Lung microvascular endothelial cell (primary cell): ENCODE results near the gene TNP1. TPM values are rescaled to one million over a fixed set of nuclear protein-coding genes. Genes with fewer than 3 reads are reported as not detected.
A peak's percentile ranks its signal among the peaks of the same experiment; 100 is the strongest.

Experiments used
- DNase-seq, 2 donors: peaks; one replicate each; pipeline versions ENCODE4 v3.0.0 to v3.0.0-alpha.2; 2010; ENCODE audit warnings: low read depth in 2 of 2
- total RNA-seq: library from RNA; depleted of rRNA; stranded (reverse); fragments of >200 nt; gene quantifications from 2 replicates; pipeline ENCODE4 v1.2.1, GENCODE V29; 2014

Gene TNP1, protein sequence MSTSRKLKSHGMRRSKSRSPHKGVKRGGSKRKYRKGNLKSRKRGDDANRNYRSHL
- total RNA-seq: not detected in 2 replicates

DNA sequence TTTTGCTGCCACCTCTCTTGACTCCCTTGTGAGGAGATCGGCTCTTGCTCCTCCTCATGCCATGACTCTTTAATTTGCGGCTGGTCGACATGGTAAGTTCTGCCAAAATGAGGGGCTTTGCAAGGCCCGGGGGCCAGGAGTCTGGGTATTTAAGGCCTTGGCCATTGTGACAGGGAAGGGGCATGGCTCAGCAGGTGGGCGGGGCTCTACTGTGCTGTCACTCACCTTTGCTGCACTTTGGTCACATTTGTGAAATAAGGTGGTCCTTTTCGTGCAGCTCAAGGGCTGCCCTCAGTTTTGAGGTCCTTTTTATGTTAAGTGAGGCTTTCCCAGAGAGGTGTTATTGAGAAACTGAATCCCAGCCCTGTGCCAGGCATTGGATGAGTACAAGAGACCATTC is at the start of gene TNP1:
TNP1 (minus strand) TSS at position 121 of the 400 bp plus-strand sequence; CDS start at position 91, 30 bp downstream.
- no peak for DNase-seq

DNA sequence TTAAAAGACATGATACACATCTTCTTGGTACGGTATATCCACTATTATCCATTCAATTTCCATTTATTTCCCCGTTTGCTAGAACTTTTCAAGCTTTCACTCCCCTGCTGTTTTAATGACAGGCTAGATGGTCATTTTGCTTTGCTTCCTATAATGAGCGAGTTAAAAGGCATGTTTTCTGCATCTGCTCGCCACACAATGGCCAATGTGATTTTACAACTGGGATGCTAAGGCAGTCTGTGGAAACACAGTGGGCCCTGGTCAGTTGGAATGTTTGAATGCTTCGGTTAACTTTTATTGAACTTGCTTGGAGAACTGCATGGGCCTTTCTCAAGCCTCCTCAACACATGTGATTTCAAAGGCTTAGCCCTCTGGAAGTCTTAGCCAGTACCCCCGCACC is 48.4 kb upstream of the TNP1 start:
- no peak for DNase-seq

DNA sequence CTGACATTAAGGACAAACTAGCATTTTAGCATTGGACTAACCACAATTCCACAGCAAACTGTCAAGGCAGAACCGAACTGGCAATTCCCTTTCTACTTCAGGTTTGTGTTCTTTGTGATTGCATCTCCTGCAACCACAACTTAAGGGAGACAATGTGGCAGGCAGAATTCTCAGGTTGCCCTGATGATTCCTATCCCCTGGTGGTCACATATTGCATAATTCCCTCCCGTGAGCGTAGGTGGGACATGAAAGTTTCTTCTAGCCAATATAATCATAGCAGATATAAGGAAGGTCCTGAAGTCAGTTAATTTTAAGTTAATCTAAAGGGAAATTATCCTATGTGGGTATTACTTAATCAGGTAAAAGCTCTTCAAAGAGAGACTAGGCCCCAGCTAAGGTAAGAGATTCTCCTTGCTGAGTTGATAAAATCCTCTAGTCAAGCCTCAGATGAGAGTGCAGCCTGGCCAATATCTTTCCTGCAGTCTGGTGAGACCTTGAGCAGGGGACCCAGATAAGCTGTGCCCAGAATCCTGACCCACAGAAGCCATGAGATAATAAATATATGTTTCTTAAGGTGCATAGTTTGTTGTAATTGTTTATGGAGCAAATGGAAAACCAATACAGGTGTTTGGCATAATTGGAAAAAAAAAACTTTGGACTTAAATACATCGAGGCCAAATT is 45.9 kb upstream of the TNP1 start:
- DNase-seq: no peak

DNA sequence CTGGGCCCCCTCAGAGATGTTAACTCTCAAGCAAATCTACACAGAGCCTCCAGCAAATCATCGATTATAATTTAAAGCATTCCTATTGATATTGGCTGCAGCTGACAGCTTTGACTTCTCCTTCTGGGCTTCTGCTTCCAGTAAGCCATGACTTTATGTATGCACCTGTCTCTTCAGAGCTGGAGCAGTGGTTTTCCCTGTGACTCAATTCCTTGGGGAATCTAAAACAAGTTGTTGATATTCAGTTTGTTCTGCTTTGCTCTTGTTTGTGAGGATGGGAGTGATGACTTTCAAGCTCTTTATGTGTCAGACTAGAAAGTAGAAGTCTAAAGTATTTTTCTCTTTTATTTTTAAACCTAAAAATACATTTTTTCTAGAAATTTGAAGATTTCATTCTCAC is 45.1 kb upstream of the TNP1 start:
- no peak for DNase-seq

DNA sequence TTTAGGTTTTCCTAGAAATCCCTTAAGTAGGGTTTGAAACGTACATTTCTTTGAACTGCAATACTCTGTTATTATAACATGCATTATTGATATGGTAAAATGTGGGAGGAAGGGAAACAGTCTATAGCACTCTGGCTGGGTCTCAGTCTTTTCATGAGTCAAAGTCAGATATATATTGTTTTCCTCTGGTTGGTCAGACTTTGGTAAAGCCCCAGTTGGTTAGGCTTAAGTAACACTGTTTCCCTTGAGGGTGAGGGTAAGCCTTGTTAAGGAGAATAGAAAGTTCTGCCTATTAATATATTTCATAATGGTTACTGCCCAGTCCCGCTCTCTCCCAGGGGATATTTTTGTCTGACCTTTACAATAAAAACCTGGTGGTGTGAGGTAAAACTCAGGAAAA is 44.7 kb upstream of the TNP1 start:
- no peak for DNase-seq

DNA sequence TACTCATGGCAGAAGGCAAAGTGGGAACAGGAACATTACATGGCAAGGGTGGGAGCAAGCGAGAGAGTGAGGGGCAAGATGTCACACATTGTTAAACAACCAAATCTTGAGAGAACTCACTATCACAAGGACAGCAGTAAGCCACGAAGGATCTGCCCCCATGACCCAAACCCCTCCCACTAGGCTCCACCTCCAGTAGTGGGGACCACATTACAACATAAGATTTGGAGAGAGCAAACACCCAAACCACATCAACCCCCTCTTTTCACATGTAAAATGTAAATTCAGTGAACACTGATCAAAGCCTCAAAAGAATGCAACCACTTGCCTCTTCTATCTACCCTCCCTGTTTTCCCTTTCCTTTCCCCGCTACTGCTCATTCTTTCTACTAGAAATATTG is 43.6 kb upstream of the TNP1 start:
- no peak for DNase-seq

DNA sequence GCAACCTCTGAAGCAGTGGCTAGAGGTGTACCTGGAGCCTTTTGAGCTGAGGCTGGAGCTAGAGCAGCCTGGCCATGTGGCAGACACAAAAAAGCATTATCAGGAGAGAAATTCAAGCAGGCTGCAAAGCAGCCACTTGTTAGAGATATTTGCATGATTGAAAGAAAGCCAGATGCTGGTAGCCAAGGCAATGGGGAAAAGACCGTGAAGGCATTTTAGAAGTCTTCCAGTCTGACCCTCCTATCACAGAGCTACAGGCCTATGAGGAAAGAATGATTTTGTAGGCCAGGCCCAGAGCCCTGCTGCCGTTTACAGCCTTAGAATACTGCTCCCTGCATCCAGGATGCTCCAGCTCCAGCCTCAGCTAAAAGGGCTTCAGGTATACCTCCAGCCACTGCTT is 41.4 kb upstream of the TNP1 start:
- DNase-seq: no peak

DNA sequence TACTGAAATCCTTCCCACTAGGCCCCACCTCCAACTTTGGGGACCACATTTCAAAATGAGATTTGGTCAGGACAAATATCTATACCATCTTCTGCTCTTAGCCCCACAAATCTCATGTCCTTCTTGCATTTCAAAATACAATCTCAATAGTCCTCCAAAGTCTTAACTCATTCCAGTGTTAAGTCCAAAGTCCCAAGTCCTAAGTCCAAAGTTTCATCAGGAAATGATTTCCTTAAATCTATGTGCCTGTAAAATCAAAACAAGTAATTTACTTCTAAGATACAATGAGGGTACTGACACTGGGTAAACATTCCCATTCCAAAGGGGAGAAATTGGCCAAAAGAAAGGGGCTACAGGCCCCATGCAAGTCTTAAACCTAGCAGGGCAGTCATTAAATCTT is 40.5 kb upstream of the TNP1 start:
- no peak for DNase-seq

DNA sequence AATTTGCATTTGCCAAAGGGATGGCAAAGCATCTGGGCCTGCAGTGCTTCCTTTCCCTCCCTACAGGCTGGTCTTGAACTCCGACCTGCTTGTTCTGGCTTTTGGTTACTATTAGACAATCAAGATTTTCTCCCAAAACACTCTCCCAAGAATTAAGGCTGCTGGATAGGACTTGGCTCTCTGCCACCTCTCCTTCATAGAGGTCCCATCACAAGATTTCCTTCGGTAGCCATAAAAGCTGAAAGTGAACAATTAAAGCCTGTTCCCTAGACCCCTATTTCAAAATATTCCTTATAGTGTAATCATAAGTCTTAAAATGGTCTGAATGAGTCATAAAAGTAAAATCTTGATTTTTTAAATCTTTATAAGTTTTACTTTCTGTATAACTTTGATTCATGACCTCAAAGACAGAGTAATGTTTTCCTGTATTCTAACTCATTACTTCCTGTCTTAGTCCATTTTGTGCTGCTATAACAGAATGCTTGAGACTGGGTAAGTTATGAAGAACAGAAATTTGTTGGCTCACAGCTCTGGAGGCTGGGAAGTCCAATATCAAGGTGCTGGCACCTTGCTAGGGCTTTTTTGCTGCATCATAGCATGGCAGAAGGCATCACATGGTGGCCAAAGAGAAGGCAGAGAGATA is 37.8 kb upstream of the TNP1 start:
- DNase-seq: peak in 1 of 2 donors; percentile 72

DNA sequence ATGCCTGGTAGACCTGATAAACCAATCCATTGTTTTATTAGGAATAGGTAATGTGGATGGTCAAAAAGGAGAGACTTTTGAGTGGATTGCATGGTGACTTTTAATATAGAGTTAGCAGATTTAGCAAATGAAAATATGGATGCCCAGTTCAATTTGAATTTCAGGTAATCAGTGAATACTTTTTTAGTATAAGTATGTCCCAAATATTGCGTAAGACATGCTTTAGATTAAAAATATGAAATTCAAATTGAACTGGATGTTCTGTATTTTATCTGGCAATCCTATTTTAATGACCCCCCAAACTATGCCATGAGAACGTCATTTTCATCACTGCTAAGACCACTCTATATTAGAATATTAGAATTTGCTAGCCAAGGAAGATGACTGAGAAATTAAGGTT is 30.3 kb upstream of the TNP1 start:
- no peak for DNase-seq

DNA sequence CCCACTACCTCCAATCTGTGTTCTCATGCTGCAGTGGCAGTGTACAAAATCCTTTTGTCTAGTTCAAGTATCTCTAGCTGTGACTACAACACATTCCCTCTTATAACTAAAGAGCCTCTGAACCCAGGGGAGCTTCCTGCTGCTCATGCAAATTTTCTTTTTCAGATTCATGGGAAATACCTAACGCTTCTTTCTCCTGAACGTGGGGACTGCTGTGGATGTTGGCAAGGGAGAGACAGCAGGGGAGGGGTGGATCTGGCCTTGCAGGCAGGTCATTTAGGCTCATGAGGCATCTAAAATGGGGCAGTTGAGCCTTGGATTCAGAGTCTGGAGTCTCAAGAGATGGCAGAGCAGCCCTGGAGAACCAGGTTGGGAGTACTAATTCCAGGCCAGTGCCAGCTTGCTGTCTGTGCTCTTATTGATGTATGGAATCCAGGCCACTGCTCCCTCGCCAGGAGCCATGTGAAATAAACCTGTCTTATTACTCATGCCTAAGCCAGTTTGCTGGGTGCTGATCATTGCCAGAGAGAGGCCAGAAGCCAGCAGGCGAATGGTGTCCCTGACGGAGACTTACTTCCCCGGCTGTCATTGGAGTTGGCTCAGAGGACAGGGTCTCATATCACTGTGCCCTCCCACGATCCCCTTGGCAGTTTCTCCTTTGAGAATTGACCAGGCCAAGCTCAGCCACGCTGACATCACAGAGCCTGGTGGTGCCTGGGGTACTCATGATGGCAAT is 29.2 kb upstream of the TNP1 start:
- no peak for DNase-seq

DNA sequence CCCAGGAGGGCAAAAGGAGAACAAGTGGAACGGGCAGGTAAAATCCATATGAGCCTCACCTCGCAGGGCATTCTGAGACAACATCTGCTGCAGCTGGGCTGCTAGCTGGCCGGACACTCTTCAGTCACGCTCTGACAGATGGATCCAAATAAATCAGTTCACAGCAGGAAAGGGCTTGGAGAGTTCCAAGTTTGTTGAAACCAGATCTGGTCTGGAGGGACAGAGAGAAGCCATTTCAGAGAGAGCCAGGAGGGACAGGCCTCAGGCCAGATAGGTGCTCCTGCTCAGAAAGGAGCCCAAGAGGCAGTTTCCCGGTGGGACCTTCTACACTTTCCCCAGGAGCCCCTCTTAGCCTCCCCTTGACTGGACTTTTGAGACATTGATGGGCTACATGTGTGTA is 28.2 kb upstream of the TNP1 start:
- no peak for DNase-seq

DNA sequence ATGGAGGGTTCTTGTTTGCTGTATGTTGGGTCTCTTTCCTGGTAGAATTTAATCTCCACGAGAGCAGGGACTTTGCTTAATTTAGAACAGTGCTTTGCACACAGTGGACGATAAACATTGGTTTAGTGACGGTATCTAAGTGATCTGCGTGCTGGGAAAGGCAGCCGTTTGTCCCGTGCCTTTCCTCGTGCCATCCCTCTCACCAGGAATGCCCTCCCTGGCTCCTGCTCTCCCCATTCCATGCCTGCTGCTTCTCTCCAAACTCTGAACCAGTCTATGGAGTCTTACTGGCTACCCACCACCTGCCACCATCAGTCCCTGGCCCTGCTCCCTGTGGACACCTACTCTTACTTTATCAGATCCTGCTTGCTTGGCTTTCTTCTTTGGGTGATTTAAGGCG is 27.3 kb upstream of the TNP1 start:
- DNase-seq: no peak

DNA sequence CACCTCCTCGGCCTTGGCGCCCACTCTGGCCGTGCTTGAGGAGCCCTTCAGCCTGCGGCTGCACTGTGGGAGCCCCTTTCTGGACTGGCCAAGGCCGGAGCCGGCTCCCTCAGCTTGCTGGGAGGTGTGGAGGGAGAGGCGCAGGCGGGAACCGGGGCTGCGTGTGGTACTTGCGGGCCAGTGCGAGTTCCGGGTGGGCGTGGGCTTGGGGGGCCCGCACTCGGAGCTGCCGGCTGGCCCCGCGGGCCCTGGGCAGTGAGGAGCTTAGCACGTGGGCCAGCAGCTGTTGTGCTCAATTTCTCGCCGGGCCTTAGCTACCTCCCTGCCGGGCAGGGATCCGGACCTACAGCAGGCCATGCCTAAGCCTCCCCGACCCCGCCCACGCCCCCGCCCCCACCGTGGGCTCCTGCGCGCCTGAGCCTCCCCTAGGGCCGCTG is 25.3 kb upstream of the TNP1 start:
- no peak for DNase-seq

DNA sequence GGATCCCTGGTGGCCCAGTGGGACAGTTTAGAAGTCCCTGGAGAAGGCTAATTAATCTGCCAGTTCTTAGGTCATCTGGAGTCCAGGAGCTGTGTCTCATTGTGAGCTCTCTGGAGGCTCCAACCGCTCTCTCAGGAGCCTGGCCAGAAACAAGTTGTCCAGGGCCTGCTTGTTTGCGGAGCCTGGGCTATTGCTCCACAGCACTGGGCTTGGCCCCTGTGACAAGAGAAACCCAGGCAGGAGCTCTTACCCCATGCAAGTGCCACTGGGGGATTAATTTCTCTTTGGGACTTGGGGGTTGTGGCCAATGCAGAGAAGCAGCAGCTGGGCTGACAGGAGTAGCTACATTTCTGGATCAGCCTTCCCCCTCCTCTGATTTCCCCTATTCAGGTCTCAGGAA is 24.5 kb upstream of the TNP1 start:
- no peak for DNase-seq

DNA sequence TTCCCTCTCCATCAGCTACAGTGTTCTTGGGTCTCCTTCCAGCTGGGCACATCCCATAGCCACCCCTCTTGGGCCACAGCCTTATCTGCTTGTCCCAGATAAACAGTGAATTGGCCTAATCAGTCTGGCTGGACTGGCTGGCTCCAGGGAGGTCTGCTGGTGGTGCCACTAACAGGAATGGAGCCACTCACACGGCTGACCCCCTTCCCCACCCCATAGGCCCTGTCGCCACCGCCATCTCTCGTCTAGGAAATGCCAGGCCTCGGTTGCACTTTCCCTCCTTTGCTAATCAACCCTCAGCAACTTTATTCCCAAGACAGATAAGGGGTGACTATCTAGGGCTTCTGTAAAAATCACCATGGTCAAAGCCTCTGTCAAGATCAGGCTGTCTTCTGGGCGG is 23.0 kb upstream of the TNP1 start:
- no peak for DNase-seq

DNA sequence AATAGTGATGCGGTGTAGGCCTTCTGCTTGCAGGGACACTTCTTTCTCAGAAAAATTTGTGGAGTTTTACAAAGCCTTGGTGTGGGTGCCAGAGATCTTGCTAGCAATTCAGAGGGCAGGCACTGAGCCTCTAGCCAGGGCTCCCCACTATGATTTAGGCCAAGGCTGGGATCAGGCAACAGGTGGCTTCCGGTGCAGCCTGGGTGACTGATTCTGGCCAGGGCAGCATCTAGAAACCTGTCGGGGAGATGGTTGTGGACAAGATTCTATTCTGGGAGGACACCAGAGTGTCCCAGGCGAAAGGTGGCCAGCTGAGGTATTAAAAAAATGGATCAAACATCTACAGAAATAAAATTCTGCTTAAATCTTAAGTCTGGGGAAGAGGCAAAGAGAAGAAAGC is 21.5 kb upstream of the TNP1 start:
- DNase-seq: no peak

DNA sequence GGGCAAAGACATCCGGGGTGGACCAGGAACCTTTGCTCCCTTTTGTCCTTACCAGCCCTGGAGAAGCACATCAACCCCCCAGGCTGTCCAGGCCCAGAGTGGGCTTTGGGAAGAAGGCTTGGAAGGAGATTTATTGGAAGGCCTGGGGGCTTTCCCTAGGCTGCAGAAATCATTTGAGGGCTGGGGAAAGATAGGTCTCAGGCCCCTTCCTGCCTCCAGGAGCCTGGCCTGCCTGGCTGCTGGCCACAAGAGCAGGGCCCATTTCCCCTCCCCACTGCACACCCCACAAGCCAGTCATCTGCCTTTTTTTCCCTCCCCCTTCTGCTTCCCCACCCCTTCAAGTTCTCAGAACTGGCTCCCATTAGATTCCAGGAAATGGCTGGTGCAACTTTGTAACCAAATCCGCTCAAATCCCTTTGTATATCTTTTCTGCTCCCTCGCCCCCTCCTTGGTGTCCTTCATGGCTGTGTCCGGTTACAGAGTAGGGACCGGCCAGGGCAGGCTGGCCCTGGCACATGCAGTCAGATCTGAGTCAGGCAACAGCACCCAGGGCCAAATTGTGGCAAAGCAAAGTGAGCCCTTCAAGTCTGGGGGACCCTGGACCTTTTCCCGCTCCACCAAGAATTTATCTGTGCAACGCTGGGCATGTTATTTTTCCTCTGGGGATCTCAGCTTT is 20.8 kb upstream of the TNP1 start:
- no peak for DNase-seq

DNA sequence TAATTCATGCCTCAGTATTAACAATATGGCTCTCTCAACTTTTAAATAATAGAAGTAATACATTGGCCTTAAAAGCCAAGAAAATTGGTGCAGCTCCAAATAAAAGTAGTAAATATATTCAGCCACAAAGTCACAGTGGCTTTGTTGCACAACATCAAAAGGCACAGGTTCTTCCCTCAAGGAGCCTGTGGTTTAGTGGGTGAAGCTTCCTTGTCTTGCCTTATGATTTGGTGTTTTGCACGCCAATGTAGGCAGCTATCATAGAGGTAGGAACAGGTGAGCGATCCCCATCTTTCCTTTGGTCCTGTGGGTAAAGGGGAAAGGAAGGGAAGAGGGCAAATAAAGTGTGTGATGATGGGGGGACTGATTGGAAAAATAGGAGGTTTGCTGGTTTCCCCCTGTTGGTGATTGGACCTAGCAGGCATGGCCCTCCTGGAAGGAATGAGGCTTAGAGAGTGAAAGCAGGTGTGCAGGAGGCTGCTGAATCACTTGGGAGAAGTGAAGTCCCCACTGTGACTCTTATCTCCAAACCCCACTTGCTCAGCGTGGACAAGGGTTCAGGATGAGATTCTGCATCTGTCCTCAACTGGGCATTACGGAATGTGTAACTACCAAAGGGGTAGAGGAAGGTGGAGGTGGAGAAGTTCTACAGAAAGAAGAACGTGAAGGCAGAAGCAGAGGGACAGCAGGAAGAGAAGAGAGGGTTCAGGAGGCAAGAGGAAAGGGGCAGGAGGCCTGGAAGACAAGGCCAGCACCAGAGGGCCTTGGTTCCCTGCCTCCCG is 20.1 kb upstream of the TNP1 start:
- no peak for DNase-seq

DNA sequence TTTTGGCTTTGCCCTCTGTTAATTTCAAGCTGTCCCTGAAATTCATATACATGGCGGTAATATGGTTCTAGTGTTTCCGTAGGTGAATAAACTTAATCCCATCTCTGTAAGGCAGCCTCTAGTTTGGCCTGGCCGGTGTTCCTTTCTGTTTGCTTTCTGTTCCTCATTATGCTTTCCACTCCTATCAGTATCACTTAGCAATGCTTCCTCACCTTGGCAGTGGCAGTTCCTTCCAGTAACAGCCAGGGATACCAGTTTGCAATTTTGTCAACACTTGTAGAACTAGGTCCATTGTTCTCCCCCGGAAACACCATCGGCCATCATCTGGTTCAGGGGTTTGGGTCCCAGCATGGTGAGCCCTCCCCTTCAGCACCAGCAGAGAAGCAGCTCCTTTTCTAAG is 18.2 kb upstream of the TNP1 start:
- no peak for DNase-seq

DNA sequence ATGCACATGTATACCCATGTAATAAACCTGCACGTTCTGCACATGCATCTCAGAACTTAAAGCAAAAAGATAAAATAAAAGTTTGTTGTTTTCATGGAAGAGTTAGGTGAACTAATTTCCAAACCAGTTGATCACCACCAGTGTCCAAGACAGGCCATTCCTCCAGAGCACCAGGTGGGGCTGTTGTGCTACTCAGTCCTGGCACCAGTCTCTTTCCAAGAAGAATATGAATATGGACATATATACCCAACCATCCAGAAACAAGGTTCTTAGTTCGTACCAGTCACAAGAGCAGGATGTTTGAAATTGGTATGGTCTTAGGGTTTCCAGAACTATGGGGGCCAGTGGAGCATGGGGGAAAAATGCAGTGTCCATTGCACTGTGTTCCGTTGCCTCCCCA is 17.2 kb upstream of the TNP1 start:
- DNase-seq: peak; percentile 13 to 27
